Endodermal cell (in vitro differentiated cells): Measurements from ENCODE around the gene EBPL. TPM values are rescaled to one million over a fixed set of nuclear protein-coding genes. Genes with fewer than 3 reads are reported as not detected.

ENCODE experiments used
- DNase-seq: peaks from one replicate; pipeline ENCODE4 v3.0.0-alpha.2; 2017
- H3K27ac ChIP-seq: 2 replicates; pipeline ENCODE4 v1.5.1; 2013; ENCODE audit warnings: mild to moderate bottlenecking, low read depth, low read length, moderate library complexity
- H3K27me3 ChIP-seq: 2 replicates; pipeline ENCODE4 v1.6.1; 2013; ENCODE audit warnings: mild to moderate bottlenecking, low read length, moderate library complexity; ENCODE audit not compliant: insufficient read depth, control insufficient read depth, poor library complexity, severe bottlenecking
- H3K36me3 ChIP-seq: 2 replicates; pipeline ENCODE4 v1.7.0; 2013; ENCODE audit warnings: mild to moderate bottlenecking, low read length, moderate library complexity; ENCODE audit not compliant: control insufficient read depth, insufficient read depth
- H3K4me1 ChIP-seq: one replicate; pipeline ENCODE4 v1.7.0; 2013; ENCODE audit warnings: low read length; ENCODE audit not compliant: control insufficient read depth, insufficient read depth
- H3K4me3 ChIP-seq: 2 replicates; pipeline ENCODE4 v1.5.1; 2013; ENCODE audit warnings: mild to moderate bottlenecking, low read length, moderate library complexity
- H3K9ac ChIP-seq: 2 replicates; pipeline ENCODE4 v1.6.1; 2013; ENCODE audit warnings: mild to moderate bottlenecking, low read length, moderate library complexity; ENCODE audit not compliant: poor library complexity, severe bottlenecking; ENCODE audit errors: extremely low read depth
- H3K9me3 ChIP-seq: 2 replicates; pipeline ENCODE4 v1.6.1; 2013; ENCODE audit warnings: mild to moderate bottlenecking, low read length, moderate library complexity; ENCODE audit not compliant: control insufficient read depth
- H3K27ac Mint-ChIP-seq: 2 replicates; pipeline ENCODE4 v1.8.0; 2020; ENCODE audit warnings: mixed read lengths
- H3K27me3 Mint-ChIP-seq: 2 replicates; pipeline ENCODE4 v1.8.0; 2021; ENCODE audit warnings: mild to moderate bottlenecking, mixed read lengths; ENCODE audit not compliant: insufficient read depth
- H3K36me3 Mint-ChIP-seq: 2 replicates; pipeline ENCODE4 v1.8.0; 2020; ENCODE audit warnings: low read depth, mixed read lengths
- H3K4me1 Mint-ChIP-seq: 2 replicates; pipeline ENCODE4 v1.8.0; 2020; ENCODE audit warnings: mixed read lengths
- H3K4me3 Mint-ChIP-seq: 2 replicates; pipeline ENCODE4 v1.8.0; 2020; ENCODE audit warnings: mild to moderate bottlenecking, moderate library complexity, mixed read lengths
- H3K9me3 Mint-ChIP-seq: 2 replicates; pipeline ENCODE4 v1.8.0; 2020; ENCODE audit warnings: mild to moderate bottlenecking, mixed read lengths
- CTCF ChIP-seq: fragments of 200-600 bp; sonication (generic); conservative IDR thresholded peaks from 2 replicates; pipeline ENCODE4 v1.5.0; 2021; ENCODE audit warnings: antibody characterized with exemption, mild to moderate bottlenecking
- WGBS, 2 experiments: methylation state at CpG; one replicate each; pipeline versions ENCODE4 v1.1.5 to v1.1.7; 2013; ENCODE audit warnings: missing lambda C conversion rate in 2 of 2, mixed read lengths in 1 of 2; ENCODE audit not compliant: insufficient coverage in 1 of 2, insufficient read length in 1 of 2; 5-methylcytosine and 5-hydroxymethylcytosine counted together
- long read RNA-seq, 4 experiments: library from polyadenylated mRNA in 2 of 4; library from RNA in 1 of 4; library from capped mRNA in 1 of 4; stranded (forward) in 3 of 4; unstranded in 1 of 4; transcript quantifications; one replicate each; pipeline ENCODE4 v2.0.0, GENCODE V29; 2020 to 2021; ENCODE audit warnings: inconsistent platforms in 1 of 4
- polyA plus RNA-seq, 2 experiments: library from polyadenylated mRNA; stranded (reverse); fragments of 50-300 nt; gene quantifications; one replicate each; pipeline ENCODE4 v1.2.3, GENCODE V29; 2013
- total RNA-seq, 2 donors: library from RNA; stranded (reverse); fragmentation: NEBNext Ultra II Directional in 1 of 2; extraction: Animal tissue kit (Norgen Biotek cat#: 25700) in 1 of 2; gene quantifications; 2 replicates in 1 of 2; 3 replicates in 1 of 2; pipeline ENCODE4 v1.2.1, GENCODE V29; 2021

The EBPL gene
- total RNA-seq = 10 to 100 TPM; 60.2 to 85.2 TPM
- polyA plus RNA-seq (2013, experiment 1 of 2) = 96.3 TPM
- 89.8 TPM for polyA plus RNA-seq (2013, experiment 2 of 2)
- long read RNA-seq, experiment 1, transcript EBPL-201 (4 exons, 914 nt) = major isoform, 28 of 64 reads
- long read RNA-seq, experiment 1, transcript EBPL-206 (3 exons, 810 nt) = minor isoform, 13 of 64 reads
- long read RNA-seq, experiment 1, transcript EBPL-203 (2 exons, 579 nt) = minor isoform, 6 of 64 reads
- long read RNA-seq, experiment 1, partial matches to known transcripts = 8 of 64 reads
- long read RNA-seq, experiment 1, other reads (novel, unspliced or antisense) = 8 of 64 reads
- long read RNA-seq, experiment 2, transcript EBPL-203 (2 exons, 579 nt) = minor isoform, 7 of 65 reads
- long read RNA-seq, experiment 2, transcript EBPL-206 (3 exons, 810 nt) = minor isoform, 12 of 65 reads
- long read RNA-seq, experiment 2, transcript EBPL-201 (4 exons, 914 nt) = major isoform, 41 of 65 reads
- long read RNA-seq, experiment 2, partial matches to known transcripts = 0 of 65 reads
- long read RNA-seq, experiment 2, other reads (novel, unspliced or antisense) = 3 of 65 reads
- long read RNA-seq, experiment 3, transcript EBPL-201 (4 exons, 914 nt) = major isoform, 5 of 9 reads
- long read RNA-seq, experiment 3, partial matches to known transcripts = 0 of 9 reads
- long read RNA-seq, experiment 3, other reads (novel, unspliced or antisense) = 1 of 9 reads
- long read RNA-seq, experiment 4, partial matches to known transcripts = 0 of 2 reads
- long read RNA-seq, experiment 4, other reads (novel, unspliced or antisense) = 1 of 2 reads

- no peaks in the 10 kb centered on the region for H3K9me3 Mint-ChIP-seq
- H3K4me3 Mint-ChIP-seq = peak within 1 kb of the TSS; percentile 77
- Histone ChIP-seq H3K27ac (peak within 1 kb of the TSS; percentile 87), H3K4me1 (peaks cover 4% of the 10 kb centered on the region), H3K36me3 (peaks cover 14% of the 10 kb centered on the region), H3K9me3 (no peaks in the 10 kb centered on the region), H3K4me3 (peak within 1 kb of the TSS; percentile 99), H3K9ac (peak within 1 kb of the TSS; percentile 72), H3K27me3 (no peaks in the 10 kb centered on the region)
- peak; percentile 99 for DNase-seq
- TF ChIP-seq CTCF = peak; percentile 30
- peak within 1 kb of the TSS; percentile 84 for H3K27ac Mint-ChIP-seq
- whole genome bisulfite sequencing, 2 experiments = 1 to 4% methylated on average over 17 to 67 of the region's 67 CpGs
- H3K36me3 Mint-ChIP-seq = peaks cover 17% of the 10 kb centered on the region
- H3K4me1 Mint-ChIP-seq = peaks cover 10% of the 10 kb centered on the region
- H3K27me3 Mint-ChIP-seq = no peaks in the 10 kb centered on the region
These were observed at the start of gene EBPL for GRCh38 chr13:49690995-49691784. EBPL (minus strand) TSS chr13:49691486; CDS start chr13:49691424, 62 bp downstream.

GRCh38 chr13:49740870-49741269 is 49.6 kb upstream of the EBPL start:
- H3K9me3 Mint-ChIP-seq = no peaks in the 10 kb centered on the region
- H3K9me3 ChIP-seq = no peaks in the 10 kb centered on the region
- no peak overlapping the region for H3K9ac ChIP-seq
- WGBS, 2 experiments = 91% methylated on average over 2 of the region's 2 CpGs; no CpG with 5 or more reads in 1 of the 2 experiments
- H3K27ac Mint-ChIP-seq = no peak overlapping the region
- no peak overlapping the region for H3K4me3 Mint-ChIP-seq
- H3K27me3 ChIP-seq = no peaks in the 10 kb centered on the region
- H3K4me1 ChIP-seq = no peaks in the 10 kb centered on the region
- H3K27me3 Mint-ChIP-seq = no peaks in the 10 kb centered on the region
- H3K4me3 ChIP-seq = no peak overlapping the region
- no peak for TF ChIP-seq CTCF
- H3K27ac ChIP-seq = no peak overlapping the region
- H3K36me3 Mint-ChIP-seq = peaks cover 46% of the 10 kb centered on the region
- H3K4me1 Mint-ChIP-seq = peaks cover 21% of the 10 kb centered on the region
- peaks cover 52% of the 10 kb centered on the region for H3K36me3 ChIP-seq
- no peak for DNase-seq
